ENCODE data around the gene KIR2DL1.

DNA sequence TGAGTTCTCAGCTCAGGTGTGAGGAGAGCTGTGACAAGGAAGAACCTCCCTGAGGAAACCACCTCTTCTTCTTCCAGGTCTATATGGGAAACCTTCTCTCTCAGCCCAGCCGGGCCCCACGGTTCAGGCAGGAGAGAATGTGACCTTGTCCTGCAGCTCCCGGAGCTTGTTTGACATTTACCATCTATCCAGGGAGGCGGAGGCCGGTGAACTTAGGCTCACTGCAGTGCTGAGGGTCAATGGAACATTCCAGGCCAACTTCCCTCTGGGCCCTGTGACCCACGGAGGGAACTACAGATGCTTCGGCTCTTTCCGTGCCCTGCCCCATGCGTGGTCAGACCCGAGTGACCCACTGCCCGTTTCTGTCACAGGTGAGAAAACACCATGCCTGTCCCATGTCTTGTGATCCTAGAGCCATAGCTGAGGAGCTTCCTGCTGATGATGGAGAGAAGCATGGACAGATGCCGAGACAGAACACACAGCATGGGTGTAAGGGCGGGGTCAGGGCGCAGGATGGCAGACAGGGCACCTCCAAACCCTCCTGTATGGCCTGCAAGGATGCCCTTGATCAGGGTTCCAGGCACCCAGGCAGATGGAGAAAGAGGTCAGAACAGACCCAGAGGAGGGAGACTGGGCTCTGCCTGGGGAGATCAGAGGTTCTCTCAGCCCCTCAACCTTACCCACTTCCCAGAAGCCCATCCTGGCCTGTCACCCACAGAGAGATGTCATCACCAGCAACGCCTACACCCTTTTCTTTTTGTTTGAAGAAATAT, 40.0 kb upstream of the KIR2DL1 start:
- no peak for TF ChIP-seq EZH2phosphoT487 (conservative IDR thresholded peaks at IDR 0.05; ENCODE audit: low read length)
- TF ChIP-seq, protein P1, sequence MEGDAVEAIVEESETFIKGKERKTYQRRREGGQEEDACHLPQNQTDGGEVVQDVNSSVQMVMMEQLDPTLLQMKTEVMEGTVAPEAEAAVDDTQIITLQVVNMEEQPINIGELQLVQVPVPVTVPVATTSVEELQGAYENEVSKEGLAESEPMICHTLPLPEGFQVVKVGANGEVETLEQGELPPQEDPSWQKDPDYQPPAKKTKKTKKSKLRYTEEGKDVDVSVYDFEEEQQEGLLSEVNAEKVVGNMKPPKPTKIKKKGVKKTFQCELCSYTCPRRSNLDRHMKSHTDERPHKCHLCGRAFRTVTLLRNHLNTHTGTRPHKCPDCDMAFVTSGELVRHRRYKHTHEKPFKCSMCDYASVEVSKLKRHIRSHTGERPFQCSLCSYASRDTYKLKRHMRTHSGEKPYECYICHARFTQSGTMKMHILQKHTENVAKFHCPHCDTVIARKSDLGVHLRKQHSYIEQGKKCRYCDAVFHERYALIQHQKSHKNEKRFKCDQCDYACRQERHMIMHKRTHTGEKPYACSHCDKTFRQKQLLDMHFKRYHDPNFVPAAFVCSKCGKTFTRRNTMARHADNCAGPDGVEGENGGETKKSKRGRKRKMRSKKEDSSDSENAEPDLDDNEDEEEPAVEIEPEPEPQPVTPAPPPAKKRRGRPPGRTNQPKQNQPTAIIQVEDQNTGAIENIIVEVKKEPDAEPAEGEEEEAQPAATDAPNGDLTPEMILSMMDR (IDR thresholded peaks at IDR 0.05; ENCODE audit: insufficient read depth, low read length, poor library complexity, severe bottlenecking), result no peak
